Thyroid gland (tissue), 4 donors: ENCODE measurements around the gene TBCD. TPM values are rescaled to one million over a fixed set of nuclear protein-coding genes. Genes with fewer than 3 reads are reported as not detected.

Experiments used
- DNase-seq, 2 donors: peaks; one replicate each; pipeline ENCODE4 v3.0.0-alpha.2; 2019
- H3K27ac ChIP-seq, 3 donors: fragments of 200-600 bp; sonication (generic); 1 replicate in 2 of 3; 2 replicates in 1 of 3; pipeline ENCODE4 v1.5.1; 2016 to 2019; ENCODE audit warnings: mild to moderate bottlenecking in 1 of 3, moderate library complexity in 1 of 3
- H3K27me3 ChIP-seq: fragments of 200-600 bp; sonication (generic); one replicate; pipeline ENCODE4 v1.5.1; 2019
- H3K36me3 ChIP-seq, 2 donors: fragments of 200-600 bp; sonication (generic); one replicate each; pipeline ENCODE4 v1.5.1; 2016 to 2019
- H3K4me1 ChIP-seq, 2 donors: fragments of 200-600 bp; sonication (generic); one replicate each; pipeline ENCODE4 v1.5.1; 2017 to 2019
- H3K4me3 ChIP-seq, 3 donors: fragments of 200-600 bp; sonication (generic); replicated peaks in 1 of 3; 1 replicate in 2 of 3; 2 replicates in 1 of 3; pipeline ENCODE4 v1.5.1; 2016; ENCODE audit warnings: mild to moderate bottlenecking in 1 of 3
- H3K9me3 ChIP-seq: fragments of 200-600 bp; sonication (generic); one replicate; pipeline ENCODE4 v1.5.1; 2017
- POLR2A ChIP-seq, 2 donors: fragments of 450-650 bp; IDR thresholded peaks; one replicate each; pipeline ENCODE4 v1.6.1; 2017; ENCODE audit warnings: antibody characterized with exemption in 2 of 2, mild to moderate bottlenecking in 2 of 2, moderate library complexity in 1 of 2
- WGBS, 2 donors: methylation state at CpG; one replicate each; pipeline ENCODE4 v1.1.5; 2017; 5-methylcytosine and 5-hydroxymethylcytosine counted together
- intact Hi-C: fragments of 100-400 bp; cut with DNase I; formaldehyde crosslinking; loops from one replicate; pipeline ENCODE4 v1.15.1; 2023
- total RNA-seq, 4 donors: library from RNA; depleted of rRNA; stranded (reverse); fragments of >200 nt; gene quantifications; one replicate each; pipeline ENCODE4 v1.2.3, GENCODE V29; 2016
- TF ChIP-seq, protein P1 (sequence below), 6 experiments: fragments of 200-600 bp in 3 of 6; fragments of 450-650 bp in 3 of 6; sonication (generic) in 3 of 6; IDR thresholded peaks; one replicate each; pipeline ENCODE4 v1.5.1; 2016 to 2019; ENCODE audit warnings: antibody characterized with exemption in 6 of 6, mild to moderate bottlenecking in 2 of 6, inconsistent platforms in 1 of 6, moderate library complexity in 1 of 6

Gene TBCD
- total RNA-seq, 4 donors from 2014 or later: 72.6 to 85.9 (median 79.6) TPM

DNA sequence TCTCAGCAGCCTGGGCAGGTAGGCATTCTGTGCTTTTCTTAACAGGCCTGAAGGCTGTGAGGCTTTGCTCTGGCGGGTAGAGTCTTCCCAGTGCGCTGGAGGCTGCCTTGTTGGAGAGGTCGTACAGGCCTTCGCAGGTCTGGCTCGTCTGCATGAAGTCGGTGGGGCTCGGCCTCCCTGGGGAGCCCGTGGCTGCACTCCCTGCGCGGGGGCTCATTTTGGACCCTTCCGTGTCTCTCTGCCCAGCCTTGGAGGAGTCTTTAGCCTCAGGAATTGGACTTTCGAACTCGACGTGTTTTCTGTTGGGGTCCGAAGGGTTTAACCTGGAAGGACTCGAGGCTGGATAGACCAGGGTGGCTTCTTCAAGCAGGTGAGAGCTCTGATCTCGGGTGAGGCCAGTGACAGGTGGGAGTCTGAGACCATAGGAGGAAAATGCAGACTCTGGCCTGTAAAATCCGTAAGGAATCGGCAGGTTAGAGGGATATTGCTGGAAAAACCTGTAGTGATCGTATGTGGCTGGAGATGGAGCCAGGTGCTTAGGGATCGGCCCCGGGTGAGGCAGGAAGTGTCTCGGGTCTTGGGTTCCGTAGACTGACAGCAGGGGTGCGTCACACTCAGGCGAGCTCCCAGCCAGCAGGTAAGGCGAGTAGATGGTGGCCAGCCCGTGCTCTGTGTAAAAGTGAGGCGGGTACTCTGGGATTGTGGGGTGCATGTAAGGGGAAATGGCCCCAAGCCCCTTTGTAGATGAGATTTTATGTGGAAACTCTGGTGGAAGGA, 79.4 kb downstream of the TBCD start:
- no peak for TF ChIP-seq POLR2A (IDR thresholded peaks at IDR 0.05)
- TF ChIP-seq, protein P1, sequence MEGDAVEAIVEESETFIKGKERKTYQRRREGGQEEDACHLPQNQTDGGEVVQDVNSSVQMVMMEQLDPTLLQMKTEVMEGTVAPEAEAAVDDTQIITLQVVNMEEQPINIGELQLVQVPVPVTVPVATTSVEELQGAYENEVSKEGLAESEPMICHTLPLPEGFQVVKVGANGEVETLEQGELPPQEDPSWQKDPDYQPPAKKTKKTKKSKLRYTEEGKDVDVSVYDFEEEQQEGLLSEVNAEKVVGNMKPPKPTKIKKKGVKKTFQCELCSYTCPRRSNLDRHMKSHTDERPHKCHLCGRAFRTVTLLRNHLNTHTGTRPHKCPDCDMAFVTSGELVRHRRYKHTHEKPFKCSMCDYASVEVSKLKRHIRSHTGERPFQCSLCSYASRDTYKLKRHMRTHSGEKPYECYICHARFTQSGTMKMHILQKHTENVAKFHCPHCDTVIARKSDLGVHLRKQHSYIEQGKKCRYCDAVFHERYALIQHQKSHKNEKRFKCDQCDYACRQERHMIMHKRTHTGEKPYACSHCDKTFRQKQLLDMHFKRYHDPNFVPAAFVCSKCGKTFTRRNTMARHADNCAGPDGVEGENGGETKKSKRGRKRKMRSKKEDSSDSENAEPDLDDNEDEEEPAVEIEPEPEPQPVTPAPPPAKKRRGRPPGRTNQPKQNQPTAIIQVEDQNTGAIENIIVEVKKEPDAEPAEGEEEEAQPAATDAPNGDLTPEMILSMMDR (IDR thresholded peaks at IDR 0.05): no peak
- WGBS, 2 donors: 91 to 94% methylated on average over 22 to 29 of the region's 29 CpGs
- Histone ChIP-seq H3K27me3 (no peaks in the 10 kb centered on the region), H3K9me3 (no peaks in the 10 kb centered on the region), H3K36me3 (no peaks in the 10 kb centered on the region), H3K27ac (peak overlapping the region in 1 of 3 donors; percentile 44), H3K4me1 (peaks cover 8 to 20% of the 10 kb centered on the region in 2 donors), H3K4me3 (no peak overlapping the region)
- intact Hi-C loops: no loop called here
- DNase-seq: no peak

DNA sequence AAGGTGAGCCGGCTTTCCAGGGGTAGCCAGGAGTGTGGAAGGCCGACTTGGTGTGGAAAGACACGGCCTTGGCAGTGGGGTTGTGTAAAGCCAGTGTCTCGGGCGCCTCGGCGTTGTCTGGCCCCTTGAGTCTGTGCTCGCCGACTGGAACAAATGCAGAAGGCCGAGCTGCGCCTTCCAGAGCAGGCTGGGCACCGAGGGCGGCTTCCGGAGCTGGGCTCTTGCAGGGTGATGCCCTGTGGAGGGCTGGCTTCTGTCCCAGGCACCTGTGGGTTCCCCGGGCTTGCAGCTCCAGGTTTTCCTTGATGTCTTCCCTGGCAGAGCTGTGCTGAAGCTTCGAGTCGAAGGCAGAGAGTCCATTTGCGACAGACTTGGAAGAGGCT, 79.9 kb downstream of the TBCD start:
- H3K4me3 ChIP-seq: no peak overlapping the region
- 76 to 90% methylated on average over 13 to 18 of the region's 18 CpGs for WGBS, 2 donors
- no peaks in the 10 kb centered on the region for H3K36me3 ChIP-seq
- H3K9me3 ChIP-seq: no peaks in the 10 kb centered on the region
- H3K27ac ChIP-seq: peak overlapping the region in 1 of 3 donors; percentile 44
- H3K27me3 ChIP-seq: no peaks in the 10 kb centered on the region
- peak; percentile 34 to 48 for DNase-seq
- intact Hi-C loops: no loop called here
- H3K4me1 ChIP-seq: peaks cover 14 to 22% of the 10 kb centered on the region in 2 donors
- TF ChIP-seq, protein P1 (IDR thresholded peaks at IDR 0.05): no peak
- no peak for TF ChIP-seq POLR2A (IDR thresholded peaks at IDR 0.05)

DNA sequence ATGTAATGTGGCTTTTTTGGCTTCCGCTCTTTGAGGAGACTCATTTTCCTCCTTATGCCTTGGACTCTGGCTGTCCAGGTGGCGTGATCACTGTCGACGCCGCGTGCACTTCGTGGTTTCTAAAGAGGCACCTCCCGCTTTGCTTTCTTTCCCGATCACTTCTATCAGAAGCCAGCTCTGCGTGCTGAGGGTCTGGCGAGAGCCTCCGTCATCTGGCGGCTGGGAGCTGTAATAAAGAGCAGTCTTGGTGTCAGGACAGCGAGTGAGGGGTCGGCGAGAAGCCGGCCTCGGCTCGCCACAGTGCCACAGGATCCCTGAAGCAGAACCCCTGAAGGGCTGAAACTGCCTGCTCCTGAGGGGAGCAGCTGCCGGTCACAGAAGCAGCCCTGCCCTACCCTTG, 80.5 kb downstream of the TBCD start:
- peak in 1 of 2 donors; percentile 16 for TF ChIP-seq POLR2A (IDR thresholded peaks at IDR 0.05)
- TF ChIP-seq, protein P1 (IDR thresholded peaks at IDR 0.05): no peak
- Histone ChIP-seq H3K4me1 (peaks cover 20 to 28% of the 10 kb centered on the region in 2 donors), H3K9me3 (no peaks in the 10 kb centered on the region), H3K4me3 (no peak overlapping the region), H3K36me3 (no peaks in the 10 kb centered on the region), H3K27me3 (no peaks in the 10 kb centered on the region), H3K27ac (peak overlapping the region in 1 of 3 donors; percentile 44)
- 79 to 84% methylated on average over 20 of the region's 20 CpGs for WGBS, 2 donors
- no peak for DNase-seq
- intact Hi-C loops: no loop called here

DNA sequence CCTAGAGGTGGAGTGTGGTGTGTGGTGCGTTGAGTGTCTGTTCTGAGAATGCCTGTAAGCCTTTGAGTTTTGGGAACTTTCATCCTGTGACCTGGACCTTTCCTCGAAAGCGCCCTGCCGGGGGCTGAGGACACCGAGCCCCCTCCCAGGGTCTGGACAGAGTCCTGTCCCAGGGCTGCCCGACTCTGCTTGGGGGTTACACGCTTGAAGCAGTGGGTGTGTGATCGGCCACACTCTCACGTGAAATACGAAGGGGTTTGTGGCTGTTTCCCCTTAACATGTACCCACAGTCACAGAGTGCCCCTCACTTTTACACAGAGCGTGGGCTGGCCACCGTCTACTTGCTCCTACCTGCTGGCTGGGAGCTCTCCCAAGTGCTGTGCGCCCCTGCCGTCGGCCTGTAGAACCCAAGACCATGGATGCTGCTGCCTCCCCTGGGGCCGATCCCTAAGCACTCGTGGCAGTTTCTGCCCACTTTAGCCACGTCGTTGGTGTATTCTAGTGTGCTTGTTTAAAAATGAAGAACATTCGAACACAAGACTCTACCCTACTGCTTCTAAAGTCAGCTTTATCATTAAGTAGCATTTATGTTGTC, 81.1 kb downstream of the TBCD start:
- DNase-seq: no peak
- TF ChIP-seq, protein P1 (IDR thresholded peaks at IDR 0.05): no peak
- TF ChIP-seq POLR2A (IDR thresholded peaks at IDR 0.05): no peak
- no peaks in the 10 kb centered on the region for H3K36me3 ChIP-seq
- peak overlapping the region in 1 of 3 donors; percentile 44 for H3K27ac ChIP-seq
- H3K4me3 ChIP-seq: no peak overlapping the region
- intact Hi-C loops: no loop called here
- no peaks in the 10 kb centered on the region for H3K27me3 ChIP-seq
- 86 to 92% methylated on average over 15 to 20 of the region's 20 CpGs for WGBS, 2 donors
- no peaks in the 10 kb centered on the region for H3K9me3 ChIP-seq
- H3K4me1 ChIP-seq: peaks cover 26 to 34% of the 10 kb centered on the region in 2 donors

DNA sequence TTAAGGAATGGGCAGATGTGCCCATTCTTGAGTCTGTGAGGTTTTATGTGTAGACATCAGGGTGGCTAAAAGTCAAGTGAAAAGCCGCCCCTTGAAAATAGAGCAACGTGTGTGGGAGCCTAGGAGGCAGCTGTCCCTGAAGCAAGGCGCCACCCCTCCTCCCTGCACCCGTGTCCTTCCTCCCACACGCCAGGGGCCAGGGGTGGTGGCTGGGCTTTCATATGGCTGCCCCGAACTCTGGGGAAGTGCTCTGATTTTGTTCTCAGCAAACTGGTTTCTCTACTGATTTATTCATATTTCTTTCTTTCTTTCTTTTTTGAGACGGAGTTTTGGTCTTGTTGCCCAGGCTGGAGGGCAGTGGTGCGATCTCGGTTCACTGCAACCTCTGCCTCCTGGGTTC, 83.3 kb downstream of the TBCD start:
- H3K27ac ChIP-seq: peak overlapping the region in 1 of 3 donors; percentile 42
- no peak overlapping the region for H3K4me3 ChIP-seq
- DNase-seq: no peak
- H3K36me3 ChIP-seq: no peaks in the 10 kb centered on the region
- intact Hi-C loops: no loop called here
- peaks cover 32 to 35% of the 10 kb centered on the region in 2 donors for H3K4me1 ChIP-seq
- H3K9me3 ChIP-seq: no peaks in the 10 kb centered on the region
- 83 to 91% methylated on average over 9 of the region's 9 CpGs for WGBS, 2 donors
- TF ChIP-seq, protein P1 (IDR thresholded peaks at IDR 0.05): no peak
- TF ChIP-seq POLR2A (IDR thresholded peaks at IDR 0.05): no peak
- H3K27me3 ChIP-seq: no peaks in the 10 kb centered on the region
